ENCODE data around the gene ULK2.

DNA sequence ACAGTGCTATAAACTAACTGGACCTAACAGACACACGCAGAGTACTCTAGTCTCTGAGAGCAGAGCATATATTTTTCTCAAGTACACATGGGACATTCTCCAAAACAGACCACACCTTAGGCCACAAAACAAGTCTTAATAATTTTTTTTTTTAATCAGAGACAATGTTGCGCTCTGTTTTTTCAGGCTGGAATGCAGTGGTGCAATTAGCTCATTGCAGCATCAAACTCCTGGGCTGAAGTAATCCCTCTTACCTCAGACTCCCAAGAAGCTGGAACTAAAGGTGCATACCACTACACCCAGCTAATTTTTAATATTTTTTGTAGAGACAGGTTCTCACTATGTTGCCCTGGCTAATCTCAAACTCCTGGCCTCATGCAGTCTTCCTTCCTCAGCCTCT is 37.7 kb downstream of the ULK2 start:
- TF ChIP-seq POLR2A (IDR thresholded peaks at IDR 0.05) = no peak
- TF ChIP-seq, protein P1, sequence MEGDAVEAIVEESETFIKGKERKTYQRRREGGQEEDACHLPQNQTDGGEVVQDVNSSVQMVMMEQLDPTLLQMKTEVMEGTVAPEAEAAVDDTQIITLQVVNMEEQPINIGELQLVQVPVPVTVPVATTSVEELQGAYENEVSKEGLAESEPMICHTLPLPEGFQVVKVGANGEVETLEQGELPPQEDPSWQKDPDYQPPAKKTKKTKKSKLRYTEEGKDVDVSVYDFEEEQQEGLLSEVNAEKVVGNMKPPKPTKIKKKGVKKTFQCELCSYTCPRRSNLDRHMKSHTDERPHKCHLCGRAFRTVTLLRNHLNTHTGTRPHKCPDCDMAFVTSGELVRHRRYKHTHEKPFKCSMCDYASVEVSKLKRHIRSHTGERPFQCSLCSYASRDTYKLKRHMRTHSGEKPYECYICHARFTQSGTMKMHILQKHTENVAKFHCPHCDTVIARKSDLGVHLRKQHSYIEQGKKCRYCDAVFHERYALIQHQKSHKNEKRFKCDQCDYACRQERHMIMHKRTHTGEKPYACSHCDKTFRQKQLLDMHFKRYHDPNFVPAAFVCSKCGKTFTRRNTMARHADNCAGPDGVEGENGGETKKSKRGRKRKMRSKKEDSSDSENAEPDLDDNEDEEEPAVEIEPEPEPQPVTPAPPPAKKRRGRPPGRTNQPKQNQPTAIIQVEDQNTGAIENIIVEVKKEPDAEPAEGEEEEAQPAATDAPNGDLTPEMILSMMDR (IDR thresholded peaks at IDR 0.05) = no peak
